WTC11 (cell line): ENCODE measurements around the gene CHRNA1. TPM values are rescaled to one million over a fixed set of nuclear protein-coding genes. Genes with fewer than 3 reads are reported as not detected.

Source experiments
- ATAC-seq: fragments of 200-7000 bp; cut with Tn5 transposase; 2 replicates; pipeline ENCODE4 v1.10.0; 2021; ENCODE audit warnings: mild to moderate bottlenecking, moderate library complexity
- CTCF ChIA-PET: fragments of 300-600 bp; sonication (Branson Sonifier 250); formaldehyde crosslinking; loops from one replicate; lab custom pipeline; 2021; ENCODE audit warnings: antibody characterized with exemption; lab: Charles Lee
- POLR2A ChIA-PET: fragments of 350-600 bp; sonication (Branson Sonifier 250); formaldehyde crosslinking; loops from one replicate; lab custom pipeline; 2021; ENCODE audit warnings: antibody characterized with exemption; lab: Charles Lee
- DNase-seq: peaks from one replicate; pipeline ENCODE4 v3.0.0; 2021; ENCODE audit warnings: low spot score
- H3K27ac Mint-ChIP-seq: 2 replicates; pipeline ENCODE4 v1.8.0; 2021; ENCODE audit warnings: mixed read lengths
- H3K27me3 Mint-ChIP-seq: 2 replicates; pipeline ENCODE4 v1.8.0; 2021; ENCODE audit warnings: low read depth, mild to moderate bottlenecking, moderate library complexity, mixed read lengths
- H3K36me3 Mint-ChIP-seq: 2 replicates; pipeline ENCODE4 v1.8.0; 2021; ENCODE audit warnings: mixed read lengths
- H3K4me1 Mint-ChIP-seq: 2 replicates; pipeline ENCODE4 v1.8.0; 2022; ENCODE audit warnings: mixed read lengths
- H3K4me3 Mint-ChIP-seq: 2 replicates; pipeline ENCODE4 v1.8.0; 2021; ENCODE audit warnings: mild to moderate bottlenecking, moderate library complexity, mixed read lengths
- H3K9me3 Mint-ChIP-seq: 2 replicates; pipeline ENCODE4 v1.8.0; 2021; ENCODE audit warnings: mixed read lengths
- ELF4 ChIP-seq: sonication (generic); formaldehyde crosslinking; IDR thresholded peaks from 2 replicates; pipeline ENCODE4 v1.8.1; 2022; ENCODE audit warnings: low read depth, mild to moderate bottlenecking, moderate library complexity, missing genetic modification reagents
- ESRRA ChIP-seq: sonication (generic); formaldehyde crosslinking; IDR thresholded peaks from 2 replicates; pipeline ENCODE4 v1.8.1; 2022; ENCODE audit warnings: mild to moderate bottlenecking, missing genetic modification reagents, borderline replicate concordance
- ETV6 ChIP-seq: sonication (generic); formaldehyde crosslinking; IDR thresholded peaks from 2 replicates; pipeline ENCODE4 v1.8.1; 2022; ENCODE audit warnings: mild to moderate bottlenecking, missing genetic modification reagents
- FOXJ3 ChIP-seq: sonication (generic); formaldehyde crosslinking; IDR thresholded peaks from 2 replicates; pipeline ENCODE4 v1.9.0; 2021; ENCODE audit warnings: missing genetic modification reagents, mild to moderate bottlenecking, borderline replicate concordance
- FOXP1 ChIP-seq: sonication (generic); formaldehyde crosslinking; IDR thresholded peaks from 2 replicates; pipeline ENCODE4 v1.8.0; 2022; ENCODE audit warnings: missing genetic modification reagents, mild to moderate bottlenecking, moderate library complexity, borderline replicate concordance
- JUN ChIP-seq: sonication (generic); formaldehyde crosslinking; IDR thresholded peaks from 2 replicates; pipeline ENCODE4 v1.8.0; 2023; ENCODE audit warnings: mild to moderate bottlenecking, missing genetic modification reagents
- NR1H2 ChIP-seq: sonication (generic); formaldehyde crosslinking; IDR thresholded peaks from 2 replicates; pipeline ENCODE4 v1.9.0; 2021; ENCODE audit warnings: mild to moderate bottlenecking, moderate library complexity, missing genetic modification reagents
- PRRX2 ChIP-seq: fragments of 250-450 bp; sonication (Bioruptor Pico); IDR thresholded peaks from 2 replicates; pipeline ENCODE4 v1.8.0; 2021; ENCODE audit warnings: mild to moderate bottlenecking
- SP1 ChIP-seq: sonication (generic); formaldehyde crosslinking; conservative IDR thresholded peaks from 2 replicates; pipeline ENCODE4 v1.8.1; 2022; ENCODE audit warnings: missing genetic modification reagents
- TEAD4 ChIP-seq: sonication (generic); formaldehyde crosslinking; IDR thresholded peaks from 2 replicates; pipeline ENCODE4 v1.8.0; 2022; ENCODE audit warnings: mild to moderate bottlenecking, missing genetic modification reagents
- ZNF138 ChIP-seq: sonication (generic); formaldehyde crosslinking; conservative IDR thresholded peaks from 2 replicates; pipeline ENCODE4 v1.8.1; 2022; ENCODE audit warnings: mild to moderate bottlenecking, moderate library complexity, missing genetic modification reagents
- ZNF219 ChIP-seq: sonication (generic); formaldehyde crosslinking; IDR thresholded peaks from 2 replicates; pipeline ENCODE4 v1.8.0; 2023; ENCODE audit warnings: missing genetic modification reagents, mild to moderate bottlenecking, borderline replicate concordance
- ZNF317 ChIP-seq: sonication (generic); formaldehyde crosslinking; IDR thresholded peaks from 2 replicates; pipeline ENCODE4 v1.8.1; 2023; ENCODE audit warnings: low read depth, mild to moderate bottlenecking, moderate library complexity, missing genetic modification reagents, borderline replicate concordance
- ZNF416 ChIP-seq: fragments of 250-450 bp; sonication (Bioruptor Pico); IDR thresholded peaks from 2 replicates; pipeline ENCODE4 v1.9.0; 2021; ENCODE audit warnings: mild to moderate bottlenecking, inconsistent platforms
- ZNF423 ChIP-seq: fragments of 250-450 bp; sonication (Bioruptor Pico); IDR thresholded peaks from 2 replicates; pipeline ENCODE4 v2.1.2; 2022; ENCODE audit warnings: mild to moderate bottlenecking, moderate library complexity
- total RNA-seq: library from RNA; stranded (reverse); gene quantifications from 3 replicates; pipeline ENCODE4 v1.2.3, GENCODE V29; 2021
- TF ChIP-seq, protein P1 (sequence below): sonication (generic); formaldehyde crosslinking; IDR thresholded peaks from 2 replicates; pipeline ENCODE4 v1.8.1; 2022; ENCODE audit warnings: mild to moderate bottlenecking, missing genetic modification reagents, moderate library complexity, borderline replicate concordance
- TF ChIP-seq, protein P2 (sequence below): sonication (generic); formaldehyde crosslinking; IDR thresholded peaks from 2 replicates; pipeline ENCODE4 v1.8.1; 2023; ENCODE audit warnings: mild to moderate bottlenecking, missing genetic modification reagents
- TF ChIP-seq, protein P3 (sequence below): sonication (generic); formaldehyde crosslinking; IDR thresholded peaks from 2 replicates; pipeline ENCODE4 v1.8.0; 2022; ENCODE audit warnings: mild to moderate bottlenecking, missing genetic modification reagents
- TF ChIP-seq, protein P4 (sequence below): sonication (generic); formaldehyde crosslinking; IDR thresholded peaks from 2 replicates; pipeline ENCODE4 v1.8.1; 2023; ENCODE audit warnings: mild to moderate bottlenecking, missing genetic modification reagents, borderline replicate concordance
- TF ChIP-seq, protein P5 (sequence below): sonication (generic); formaldehyde crosslinking; IDR thresholded peaks from 2 replicates; pipeline ENCODE4 v1.8.1; 2022; ENCODE audit warnings: mild to moderate bottlenecking, moderate library complexity, missing genetic modification reagents
- TF ChIP-seq, protein P6 (sequence below): sonication (generic); formaldehyde crosslinking; conservative IDR thresholded peaks from 2 replicates; pipeline ENCODE4 v1.8.1; 2022; ENCODE audit warnings: mild to moderate bottlenecking, missing genetic modification reagents

The CHRNA1 gene
- total RNA-seq, 1 experiment from 2014 or later, result not detected

DNA sequence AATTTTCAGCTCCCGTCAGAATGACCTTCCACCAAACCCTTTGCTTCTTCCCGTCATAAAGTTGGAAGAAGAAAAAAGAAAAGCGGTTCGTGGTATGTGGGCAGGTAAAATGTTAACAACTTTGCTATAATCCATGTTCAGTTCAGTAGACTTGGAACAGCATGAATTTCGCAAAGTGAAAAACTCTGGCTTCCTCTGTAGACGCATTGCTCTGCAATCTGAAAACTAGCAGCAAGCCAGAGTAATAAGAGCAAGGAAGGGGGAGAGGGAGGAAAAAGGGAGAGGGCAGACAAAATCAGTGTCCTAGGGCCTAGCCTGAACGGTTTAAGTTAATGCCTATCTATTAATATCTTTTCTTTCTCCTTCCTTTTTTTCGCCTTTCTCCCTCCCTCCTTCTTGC lies 26.7 kb upstream of the CHRNA1 start:
- CTCF ChIA-PET, result interaction anchor here (0.9 to 5.1 kb wide), 3 partner anchors 15 to 42 kb away, joined by 4 to 45 read pairs (median 4); no protein-coding TSS in a partner anchor
- ATAC-seq (no peak), DNase-seq (no peak)
- peaks cover 93% of the 10 kb centered on the region for H3K4me1 Mint-ChIP-seq
- H3K36me3 Mint-ChIP-seq, result peaks cover 5% of the 10 kb centered on the region; the same call in 1 of the 2 replicates
- H3K4me3 Mint-ChIP-seq, result no peak overlapping the region
- TF ChIP-seq ZNF416 (CRISPR knock-in tag), result no peak
- H3K27ac Mint-ChIP-seq, result peak overlapping the region; percentile 82; the same call in 1 of the 2 replicates
- no peaks in the 10 kb centered on the region for H3K27me3 Mint-ChIP-seq
- 0 out of 2 replicates have a peak, but pooled peaks cover 3% of the 10 kb centered on the region for H3K9me3 Mint-ChIP-seq
- POLR2A ChIA-PET, result no interaction called here

DNA sequence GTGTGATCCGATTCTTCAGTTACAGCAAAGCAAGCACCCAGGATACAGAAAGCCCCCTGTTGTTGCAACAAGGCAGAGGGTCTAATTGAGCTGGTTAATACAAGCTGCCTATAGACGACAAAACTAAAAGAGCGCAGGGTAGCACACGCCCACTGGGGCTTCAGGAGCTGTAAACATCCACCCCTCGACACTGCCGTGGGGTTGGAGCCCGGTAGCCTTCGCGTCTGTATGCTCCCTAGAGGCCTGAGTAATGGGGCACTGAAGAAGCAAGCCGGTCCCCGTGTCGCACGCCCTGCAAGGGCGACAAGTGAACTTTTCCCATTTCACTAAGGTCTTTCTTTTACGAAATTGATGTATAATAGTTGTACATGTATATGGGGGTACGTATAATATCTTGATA lies 24.7 kb upstream of the CHRNA1 start:
- Mint-ChIP-seq H3K4me1 (peaks cover 82% of the 10 kb centered on the region), H3K4me3 (no peak overlapping the region), H3K27me3 (no peaks in the 10 kb centered on the region), H3K27ac (peak overlapping the region; percentile 70), H3K9me3 (0 out of 2 replicates have a peak, but pooled peaks cover 3% of the 10 kb centered on the region), H3K36me3 (peaks cover 5% of the 10 kb centered on the region; the same call in 1 of the 2 replicates)
- TF ChIP-seq, protein P1, sequence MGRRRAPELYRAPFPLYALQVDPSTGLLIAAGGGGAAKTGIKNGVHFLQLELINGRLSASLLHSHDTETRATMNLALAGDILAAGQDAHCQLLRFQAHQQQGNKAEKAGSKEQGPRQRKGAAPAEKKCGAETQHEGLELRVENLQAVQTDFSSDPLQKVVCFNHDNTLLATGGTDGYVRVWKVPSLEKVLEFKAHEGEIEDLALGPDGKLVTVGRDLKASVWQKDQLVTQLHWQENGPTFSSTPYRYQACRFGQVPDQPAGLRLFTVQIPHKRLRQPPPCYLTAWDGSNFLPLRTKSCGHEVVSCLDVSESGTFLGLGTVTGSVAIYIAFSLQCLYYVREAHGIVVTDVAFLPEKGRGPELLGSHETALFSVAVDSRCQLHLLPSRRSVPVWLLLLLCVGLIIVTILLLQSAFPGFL, result no peak
- TF ChIP-seq, protein P2, sequence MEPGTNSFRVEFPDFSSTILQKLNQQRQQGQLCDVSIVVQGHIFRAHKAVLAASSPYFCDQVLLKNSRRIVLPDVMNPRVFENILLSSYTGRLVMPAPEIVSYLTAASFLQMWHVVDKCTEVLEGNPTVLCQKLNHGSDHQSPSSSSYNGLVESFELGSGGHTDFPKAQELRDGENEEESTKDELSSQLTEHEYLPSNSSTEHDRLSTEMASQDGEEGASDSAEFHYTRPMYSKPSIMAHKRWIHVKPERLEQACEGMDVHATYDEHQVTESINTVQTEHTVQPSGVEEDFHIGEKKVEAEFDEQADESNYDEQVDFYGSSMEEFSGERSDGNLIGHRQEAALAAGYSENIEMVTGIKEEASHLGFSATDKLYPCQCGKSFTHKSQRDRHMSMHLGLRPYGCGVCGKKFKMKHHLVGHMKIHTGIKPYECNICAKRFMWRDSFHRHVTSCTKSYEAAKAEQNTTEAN (CRISPR knock-in tag), result no peak
- TF ChIP-seq ELF4 (CRISPR knock-in tag) (no peak), JUN (CRISPR knock-in tag) (no peak), FOXP1 (no peak), ZNF138 (CRISPR knock-in tag) (no peak), ESRRA (CRISPR knock-in tag) (no peak), ZNF317 (CRISPR knock-in tag) (no peak), TEAD4 (CRISPR knock-in tag) (no peak), FOXJ3 (CRISPR knock-in tag) (no peak), SP1 (no peak), ETV6 (CRISPR knock-in tag) (no peak), PRRX2 (no peak), ZNF219 (no peak), NR1H2 (CRISPR knock-in tag) (no peak), ZNF423 (no peak)
- TF ChIP-seq, protein P3, sequence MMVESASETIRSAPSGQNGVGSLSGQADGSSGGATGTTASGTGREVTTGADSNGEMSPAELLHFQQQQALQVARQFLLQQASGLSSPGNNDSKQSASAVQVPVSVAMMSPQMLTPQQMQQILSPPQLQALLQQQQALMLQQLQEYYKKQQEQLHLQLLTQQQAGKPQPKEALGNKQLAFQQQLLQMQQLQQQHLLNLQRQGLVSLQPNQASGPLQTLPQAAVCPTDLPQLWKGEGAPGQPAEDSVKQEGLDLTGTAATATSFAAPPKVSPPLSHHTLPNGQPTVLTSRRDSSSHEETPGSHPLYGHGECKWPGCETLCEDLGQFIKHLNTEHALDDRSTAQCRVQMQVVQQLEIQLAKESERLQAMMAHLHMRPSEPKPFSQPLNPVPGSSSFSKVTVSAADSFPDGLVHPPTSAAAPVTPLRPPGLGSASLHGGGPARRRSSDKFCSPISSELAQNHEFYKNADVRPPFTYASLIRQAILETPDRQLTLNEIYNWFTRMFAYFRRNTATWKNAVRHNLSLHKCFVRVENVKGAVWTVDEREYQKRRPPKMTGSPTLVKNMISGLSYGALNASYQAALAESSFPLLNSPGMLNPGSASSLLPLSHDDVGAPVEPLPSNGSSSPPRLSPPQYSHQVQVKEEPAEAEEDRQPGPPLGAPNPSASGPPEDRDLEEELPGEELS (CRISPR knock-in tag), result no peak
- TF ChIP-seq, protein P4, sequence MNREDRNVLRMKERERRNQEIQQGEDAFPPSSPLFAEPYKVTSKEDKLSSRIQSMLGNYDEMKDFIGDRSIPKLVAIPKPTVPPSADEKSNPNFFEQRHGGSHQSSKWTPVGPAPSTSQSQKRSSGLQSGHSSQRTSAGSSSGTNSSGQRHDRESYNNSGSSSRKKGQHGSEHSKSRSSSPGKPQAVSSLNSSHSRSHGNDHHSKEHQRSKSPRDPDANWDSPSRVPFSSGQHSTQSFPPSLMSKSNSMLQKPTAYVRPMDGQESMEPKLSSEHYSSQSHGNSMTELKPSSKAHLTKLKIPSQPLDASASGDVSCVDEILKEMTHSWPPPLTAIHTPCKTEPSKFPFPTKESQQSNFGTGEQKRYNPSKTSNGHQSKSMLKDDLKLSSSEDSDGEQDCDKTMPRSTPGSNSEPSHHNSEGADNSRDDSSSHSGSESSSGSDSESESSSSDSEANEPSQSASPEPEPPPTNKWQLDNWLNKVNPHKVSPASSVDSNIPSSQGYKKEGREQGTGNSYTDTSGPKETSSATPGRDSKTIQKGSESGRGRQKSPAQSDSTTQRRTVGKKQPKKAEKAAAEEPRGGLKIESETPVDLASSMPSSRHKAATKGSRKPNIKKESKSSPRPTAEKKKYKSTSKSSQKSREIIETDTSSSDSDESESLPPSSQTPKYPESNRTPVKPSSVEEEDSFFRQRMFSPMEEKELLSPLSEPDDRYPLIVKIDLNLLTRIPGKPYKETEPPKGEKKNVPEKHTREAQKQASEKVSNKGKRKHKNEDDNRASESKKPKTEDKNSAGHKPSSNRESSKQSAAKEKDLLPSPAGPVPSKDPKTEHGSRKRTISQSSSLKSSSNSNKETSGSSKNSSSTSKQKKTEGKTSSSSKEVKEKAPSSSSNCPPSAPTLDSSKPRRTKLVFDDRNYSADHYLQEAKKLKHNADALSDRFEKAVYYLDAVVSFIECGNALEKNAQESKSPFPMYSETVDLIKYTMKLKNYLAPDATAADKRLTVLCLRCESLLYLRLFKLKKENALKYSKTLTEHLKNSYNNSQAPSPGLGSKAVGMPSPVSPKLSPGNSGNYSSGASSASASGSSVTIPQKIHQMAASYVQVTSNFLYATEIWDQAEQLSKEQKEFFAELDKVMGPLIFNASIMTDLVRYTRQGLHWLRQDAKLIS (CRISPR knock-in tag), result no peak
- TF ChIP-seq, protein P5, sequence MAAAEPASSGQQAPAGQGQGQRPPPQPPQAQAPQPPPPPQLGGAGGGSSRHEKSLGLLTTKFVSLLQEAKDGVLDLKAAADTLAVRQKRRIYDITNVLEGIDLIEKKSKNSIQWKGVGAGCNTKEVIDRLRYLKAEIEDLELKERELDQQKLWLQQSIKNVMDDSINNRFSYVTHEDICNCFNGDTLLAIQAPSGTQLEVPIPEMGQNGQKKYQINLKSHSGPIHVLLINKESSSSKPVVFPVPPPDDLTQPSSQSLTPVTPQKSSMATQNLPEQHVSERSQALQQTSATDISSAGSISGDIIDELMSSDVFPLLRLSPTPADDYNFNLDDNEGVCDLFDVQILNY (CRISPR knock-in tag), result no peak
- TF ChIP-seq, protein P6, sequence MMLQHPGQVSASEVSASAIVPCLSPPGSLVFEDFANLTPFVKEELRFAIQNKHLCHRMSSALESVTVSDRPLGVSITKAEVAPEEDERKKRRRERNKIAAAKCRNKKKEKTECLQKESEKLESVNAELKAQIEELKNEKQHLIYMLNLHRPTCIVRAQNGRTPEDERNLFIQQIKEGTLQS (CRISPR knock-in tag), result no peak
- POLR2A ChIA-PET, result interaction anchor here (0.6 to 1.3 kb wide), 3 partner anchors 10 to 47 kb away, joined by 3 to 6 read pairs (median 3); no protein-coding TSS in a partner anchor
- CTCF ChIA-PET, result interaction anchor here (0.8 to 5.1 kb wide), 8 partner anchors 10 to 201 kb away, joined by 3 to 45 read pairs (median 4); no protein-coding TSS in a partner anchor
- DNase-seq (no peak), ATAC-seq (no peak)
